Coronary artery (tissue), 2 donors: Measurements from ENCODE around the gene METRN.

ENCODE experiments used
- DNase-seq: peaks from one replicate; pipeline ENCODE4 v3.0.0-alpha.2; 2017; ENCODE audit warnings: low spot score
- H3K27ac ChIP-seq, 2 donors: fragments of 200-600 bp; sonication (generic); one replicate each; pipeline ENCODE4 v1.5.1; 2016 to 2019
- H3K4me3 ChIP-seq: fragments of 200-600 bp; sonication (generic); 2 replicates; pipeline ENCODE4 v1.5.1; 2016; ENCODE audit warnings: mild to moderate bottlenecking, moderate library complexity
- TF ChIP-seq, protein P1 (sequence below): fragments of 200-600 bp; sonication (generic); IDR thresholded peaks from one replicate; pipeline ENCODE4 v1.5.1; 2019; ENCODE audit warnings: antibody characterized with exemption

The METRN gene

DNA sequence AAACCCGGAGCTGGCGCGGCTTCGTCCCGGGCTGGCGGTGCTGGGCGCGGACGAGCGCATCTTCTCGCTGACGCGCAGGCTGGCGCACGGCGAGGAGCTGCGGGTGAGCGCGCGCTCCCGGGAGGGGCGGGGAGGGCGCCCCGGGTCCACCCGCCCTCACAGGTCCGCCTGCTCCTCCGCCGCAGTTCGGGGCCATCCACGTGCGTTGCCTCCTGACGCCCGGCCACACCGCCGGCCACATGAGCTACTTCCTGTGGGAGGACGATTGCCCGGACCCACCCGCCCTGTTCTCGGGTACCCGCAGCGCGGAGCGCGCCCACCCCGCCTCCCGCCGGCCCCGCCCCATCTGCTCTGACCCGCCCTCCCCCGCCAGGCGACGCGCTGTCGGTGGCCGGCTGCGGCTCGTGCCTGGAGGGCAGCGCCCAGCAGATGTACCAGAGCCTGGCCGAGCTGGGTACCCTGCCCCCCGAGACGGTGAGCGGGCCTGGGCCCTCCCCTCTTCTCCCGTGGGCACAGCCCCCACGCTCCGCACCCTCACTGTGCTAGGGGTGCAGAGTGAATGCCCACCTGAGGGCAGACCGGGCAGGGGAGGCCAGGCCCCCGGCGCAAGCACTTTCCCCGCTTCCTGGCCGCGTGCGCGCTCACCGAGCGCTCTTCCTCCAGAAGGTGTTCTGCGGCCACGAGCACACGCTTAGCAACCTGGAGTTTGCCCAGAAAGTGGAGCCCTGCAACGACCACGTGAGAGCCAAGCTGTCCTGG is 13.4 kb downstream of the METRN start:
- peak overlapping the region; percentile 72 for H3K4me3 ChIP-seq
- H3K27ac ChIP-seq, result peak overlapping the region in 1 of 2 donors; percentile 44
- no peak for DNase-seq
- TF ChIP-seq, protein P1, sequence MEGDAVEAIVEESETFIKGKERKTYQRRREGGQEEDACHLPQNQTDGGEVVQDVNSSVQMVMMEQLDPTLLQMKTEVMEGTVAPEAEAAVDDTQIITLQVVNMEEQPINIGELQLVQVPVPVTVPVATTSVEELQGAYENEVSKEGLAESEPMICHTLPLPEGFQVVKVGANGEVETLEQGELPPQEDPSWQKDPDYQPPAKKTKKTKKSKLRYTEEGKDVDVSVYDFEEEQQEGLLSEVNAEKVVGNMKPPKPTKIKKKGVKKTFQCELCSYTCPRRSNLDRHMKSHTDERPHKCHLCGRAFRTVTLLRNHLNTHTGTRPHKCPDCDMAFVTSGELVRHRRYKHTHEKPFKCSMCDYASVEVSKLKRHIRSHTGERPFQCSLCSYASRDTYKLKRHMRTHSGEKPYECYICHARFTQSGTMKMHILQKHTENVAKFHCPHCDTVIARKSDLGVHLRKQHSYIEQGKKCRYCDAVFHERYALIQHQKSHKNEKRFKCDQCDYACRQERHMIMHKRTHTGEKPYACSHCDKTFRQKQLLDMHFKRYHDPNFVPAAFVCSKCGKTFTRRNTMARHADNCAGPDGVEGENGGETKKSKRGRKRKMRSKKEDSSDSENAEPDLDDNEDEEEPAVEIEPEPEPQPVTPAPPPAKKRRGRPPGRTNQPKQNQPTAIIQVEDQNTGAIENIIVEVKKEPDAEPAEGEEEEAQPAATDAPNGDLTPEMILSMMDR, result no peak

DNA sequence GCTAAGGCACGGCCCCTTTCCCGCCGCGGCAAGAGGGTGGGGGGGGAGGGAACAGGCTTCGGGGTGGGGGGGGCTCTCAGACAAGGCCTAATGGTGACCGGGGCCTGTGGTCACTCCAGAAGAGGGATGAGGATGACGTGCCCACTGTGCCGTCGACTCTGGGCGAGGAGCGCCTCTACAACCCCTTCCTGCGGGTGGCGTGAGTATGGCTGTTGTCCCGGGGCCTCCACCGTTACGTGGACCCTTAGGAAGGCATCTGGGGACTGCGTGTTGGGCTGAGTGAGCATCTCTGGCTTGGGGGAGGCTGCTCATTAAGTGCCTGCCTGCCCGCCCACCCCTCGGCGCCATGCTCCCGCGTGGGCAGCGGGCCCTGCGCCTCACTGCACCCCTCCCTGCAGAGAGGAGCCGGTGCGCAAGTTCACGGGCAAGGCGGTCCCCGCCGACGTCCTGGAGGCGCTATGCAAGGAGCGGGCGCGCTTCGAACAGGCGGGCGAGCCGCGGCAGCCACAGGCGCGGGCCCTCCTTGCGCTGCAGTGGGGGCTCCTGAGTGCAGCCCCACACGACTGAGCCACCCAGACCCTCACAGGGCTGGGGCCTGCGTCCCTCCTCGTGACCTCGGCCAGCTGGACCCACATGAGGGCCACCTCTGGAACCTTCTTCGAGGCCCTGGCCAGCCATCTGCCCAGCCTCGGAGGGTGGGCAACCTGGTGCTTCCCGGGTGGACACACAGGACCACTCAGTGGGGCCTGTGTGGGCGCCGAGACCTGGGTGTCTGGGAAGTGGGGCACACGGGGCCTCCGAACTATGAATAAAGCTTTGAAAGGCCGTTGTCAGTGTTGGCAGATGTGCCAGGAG is 14.2 kb downstream of the METRN start:
- peak overlapping the region; percentile 72 for H3K4me3 ChIP-seq
- TF ChIP-seq, protein P1, result no peak

DNA sequence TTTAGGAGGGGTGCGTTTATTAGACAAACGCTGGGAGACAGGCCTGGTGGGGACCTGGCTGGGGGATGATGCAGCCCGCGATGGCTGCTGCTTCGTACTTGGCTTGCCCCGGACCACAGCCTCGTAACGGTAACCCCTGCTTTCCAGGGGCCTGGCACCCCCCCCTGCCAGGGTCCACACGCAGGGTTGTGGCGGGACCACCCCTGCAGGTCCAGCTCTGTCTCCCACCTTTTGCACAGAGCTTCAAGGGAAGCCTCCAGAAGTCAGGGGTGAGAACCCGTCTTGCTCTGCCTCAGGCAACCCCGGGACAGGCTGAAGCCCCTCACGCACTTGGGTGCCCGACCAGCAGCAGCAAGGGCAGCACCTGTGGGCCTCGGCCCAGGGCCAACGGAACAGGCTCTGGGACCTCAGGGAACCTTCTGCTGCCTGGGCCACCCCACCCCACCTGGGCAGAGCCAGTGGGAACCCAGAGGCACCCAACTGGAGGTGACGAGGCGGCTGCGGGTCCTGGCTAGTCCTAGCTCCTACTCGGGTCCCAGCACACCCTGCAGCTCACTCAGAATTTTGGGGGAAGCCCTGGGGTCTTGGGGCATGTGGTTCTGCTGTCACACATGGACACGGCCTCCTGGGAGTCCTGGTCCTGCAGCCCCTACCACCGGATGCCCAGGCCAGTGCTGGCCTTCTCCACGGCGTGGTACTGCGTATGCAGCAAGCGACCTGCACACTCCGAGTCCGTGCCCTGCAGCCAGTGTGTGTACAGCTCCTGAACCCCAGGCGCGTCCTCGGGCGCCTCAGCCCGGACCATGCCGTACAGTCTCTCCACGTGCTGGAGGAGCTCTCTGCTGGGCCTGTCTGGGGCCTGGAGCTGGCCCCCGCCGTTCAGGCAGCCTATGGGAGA is 15.1 kb downstream of the METRN start:
- Histone ChIP-seq H3K4me3 (no peak overlapping the region), H3K27ac (no peak overlapping the region)
- DNase-seq, result no peak
- TF ChIP-seq, protein P1, result no peak

More for the DNA sequence above, 14.2 kb downstream of the METRN start:
- no peak overlapping the region for H3K27ac ChIP-seq
- no peak for DNase-seq

DNA sequence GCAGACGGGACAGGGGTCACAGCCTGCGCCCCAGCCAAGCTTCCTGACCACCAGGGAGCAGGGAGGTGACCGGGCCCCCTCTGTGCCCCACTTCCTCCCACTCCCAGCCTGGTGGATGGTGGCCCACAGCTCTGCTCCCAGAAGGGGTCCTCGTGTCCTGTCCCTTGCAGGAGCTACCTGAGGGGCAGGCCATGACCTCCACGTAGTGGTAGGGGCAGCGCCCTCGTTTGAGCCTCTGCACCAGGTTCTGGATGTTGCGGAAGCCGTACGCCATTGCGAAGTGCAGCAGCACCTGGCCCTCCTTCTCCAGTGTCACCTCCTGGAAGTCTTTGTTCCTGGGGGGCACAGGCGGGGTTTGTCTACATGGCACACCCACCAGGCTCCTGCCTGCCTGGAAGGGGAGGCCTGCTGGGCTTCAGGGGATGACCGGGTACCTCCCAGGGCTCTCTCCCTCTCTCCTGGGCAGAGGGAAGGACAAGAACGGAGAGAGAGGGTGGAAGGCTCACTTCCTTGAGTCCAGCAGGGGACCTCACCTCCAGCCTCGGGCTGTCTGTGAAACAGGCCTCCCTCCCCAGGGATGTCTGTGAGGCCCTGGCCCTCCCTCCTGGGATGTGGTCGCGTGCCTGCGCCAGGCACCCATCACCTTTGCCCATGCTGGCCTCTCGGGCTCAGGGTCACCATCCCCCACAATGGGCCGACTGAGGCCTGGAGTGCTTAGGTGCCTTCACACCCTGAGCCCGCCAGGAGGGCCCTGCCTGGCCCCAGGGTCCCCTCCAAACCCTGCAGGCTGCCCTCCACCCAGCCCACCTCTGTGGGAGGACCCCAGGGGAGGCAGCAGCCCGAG is 16.0 kb downstream of the METRN start:
- Histone ChIP-seq H3K4me3 (no peak overlapping the region), H3K27ac (no peak overlapping the region)
- TF ChIP-seq, protein P1, result no peak
- no peak for DNase-seq

DNA sequence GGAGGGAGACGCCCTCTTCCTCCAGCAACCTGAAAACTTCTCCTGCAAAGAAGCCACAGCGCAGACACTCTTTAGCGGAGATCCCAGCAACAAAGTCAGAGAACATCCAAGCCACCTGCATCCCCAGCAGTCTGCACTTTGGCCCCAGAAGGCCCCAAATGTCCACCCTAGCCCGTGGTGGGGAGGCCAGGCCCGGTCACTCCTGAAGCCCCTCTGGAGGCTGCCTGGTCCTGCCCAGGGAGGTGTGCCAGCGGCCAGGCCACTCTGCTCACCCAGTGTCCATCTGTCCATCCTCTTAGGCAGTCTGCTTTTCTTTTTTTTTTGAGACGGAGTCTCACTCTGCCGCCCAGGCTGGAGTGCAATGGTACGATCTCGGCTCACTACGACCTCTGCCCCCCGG is 17.4 kb downstream of the METRN start:
- no peak for DNase-seq
- Histone ChIP-seq H3K4me3 (no peak overlapping the region), H3K27ac (no peak overlapping the region)
- TF ChIP-seq, protein P1, result no peak

DNA sequence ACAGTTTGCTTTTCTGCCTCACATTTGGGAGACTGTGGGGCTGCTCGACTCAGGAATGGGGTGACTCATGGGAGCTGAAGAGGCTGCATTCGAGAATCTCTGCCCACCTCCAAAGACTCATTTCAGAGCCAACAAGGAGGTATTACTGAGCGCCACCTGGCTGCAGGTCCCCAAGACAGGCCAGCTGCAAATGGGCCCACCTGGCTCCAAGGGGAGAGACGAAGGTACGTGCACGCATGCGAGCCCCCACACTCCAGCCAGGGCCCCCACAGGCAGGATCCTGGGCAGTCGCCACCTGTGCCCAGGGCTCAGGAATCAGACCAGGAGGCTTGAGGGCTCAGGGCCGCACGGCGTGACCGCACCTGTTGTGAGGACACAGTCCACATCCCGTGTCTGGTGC is 18.0 kb downstream of the METRN start:
- H3K4me3 ChIP-seq, result no peak overlapping the region
- no peak for DNase-seq
- TF ChIP-seq, protein P1, result no peak
- no peak overlapping the region for H3K27ac ChIP-seq
